K562 (cell line): ENCODE data around the gene SPATA13. TPM values are rescaled to one million over a fixed set of nuclear protein-coding genes. Genes with fewer than 3 reads are reported as not detected.

Experiments
- ATAC-seq: fragments of 200-7000 bp; cut with Tn5 transposase; 3 replicates; pipeline ENCODE4 v1.9.1; 2020; ENCODE audit warnings: moderate library complexity
- BruUV-seq: library from RNA; stranded (reverse); fragments of 400-500 nt; replicated peaks from 2 replicates; lab custom pipeline; 2021; lab: Mats Ljungman, UMichigan
- CTCF ChIA-PET: fragments of 300-600 bp; formaldehyde crosslinking; extraction: SDS; loops from one replicate; lab custom pipeline; 2021; ENCODE audit warnings: low intra/inter-chr PET ratio; lab: Yijun Ruan, JAX
- POLR2A ChIA-PET: fragments of 300-600, 350-650 bp; sonication (Branson Sonifier 250); formaldehyde crosslinking; extraction: SDS; loops from one replicate; lab custom pipeline; 2021; ENCODE audit warnings: antibody characterized with exemption, inconsistent platforms; lab: Yijun Ruan, JAX
- DNase-seq, 4 experiments: peaks; one replicate each; pipeline versions ENCODE4 v3.0.0 to v3.0.0-alpha.2; 2011 to 2018; ENCODE audit warnings: low spot score in 3 of 4, mixed read lengths in 3 of 4; ENCODE audit errors: extremely low read depth in 1 of 4
- FAIRE-seq: peaks from 2 replicates; lab custom pipeline; 2011; peaks lifted over from hg19 to GRCh38; lab: Jason Lieb, UNC
- H2AFZ ChIP-seq: 2 replicates; pipeline ENCODE4 v1.6.0; 2011; ENCODE audit warnings: low read depth, low read length, control low read depth, inconsistent platforms
- H3K27ac ChIP-seq: fragments of 200-600 bp; 3 replicates; pipeline ENCODE4 v1.8.0; 2011; ENCODE audit warnings: low read depth, mild to moderate bottlenecking, control low read depth, inconsistent platforms, low read length, moderate library complexity, mixed read lengths; ENCODE audit errors: extremely low read depth
- H3K27me3 ChIP-seq, 2 experiments: fragments of 300-600 bp in 1 of 2; 2 replicates in 1 of 2; 3 replicates in 1 of 2; pipeline versions ENCODE4 v1.6.0 to v1.8.0; 2011; ENCODE audit warnings: inconsistent platforms in 2 of 2, low read length in 2 of 2, mild to moderate bottlenecking in 1 of 2, mixed read lengths in 1 of 2, moderate library complexity in 1 of 2; ENCODE audit not compliant: control insufficient read depth in 2 of 2, insufficient read depth in 2 of 2
- H3K36me3 ChIP-seq: fragments of 300-600 bp; 3 replicates; pipeline ENCODE4 v1.8.0; 2011; ENCODE audit warnings: mild to moderate bottlenecking, low read length, inconsistent platforms; ENCODE audit not compliant: control insufficient read depth, insufficient read depth
- H3K4me1 ChIP-seq, 2 experiments: fragments of 200-600 bp in 1 of 2; replicated peaks in 1 of 2; 2 replicates in 1 of 2; 3 replicates in 1 of 2; pipeline versions ENCODE4 v1.5.1 to v1.8.0; 2011; ENCODE audit warnings: inconsistent platforms in 2 of 2, low read length in 2 of 2, mild to moderate bottlenecking in 1 of 2, mixed read lengths in 1 of 2, moderate library complexity in 1 of 2; ENCODE audit not compliant: control insufficient read depth in 2 of 2, insufficient read depth in 2 of 2
- H3K4me2 ChIP-seq: 2 replicates; pipeline ENCODE4 v1.6.1; 2011; ENCODE audit warnings: low read length, control low read depth, inconsistent platforms, mixed read lengths; ENCODE audit not compliant: insufficient read depth
- H3K4me3 ChIP-seq: fragments of 200-600 bp; sonication (generic), shearing (Covaris generic); 2 replicates; pipeline ENCODE4 v1.5.1; 2016; ENCODE audit warnings: control low read depth, inconsistent platforms
- H3K79me2 ChIP-seq: fragments of 200-600 bp; 3 replicates; pipeline ENCODE4 v1.8.0; 2011; ENCODE audit warnings: low read length, inconsistent platforms; ENCODE audit not compliant: control insufficient read depth, insufficient read depth
- H3K9ac ChIP-seq, 2 experiments: 2 replicates each; pipeline versions ENCODE4 v1.6.0 to v1.6.1; 2011; ENCODE audit warnings: low read depth in 2 of 2, low read length in 2 of 2, control low read depth in 1 of 2, inconsistent platforms in 1 of 2, mild to moderate bottlenecking in 1 of 2, mixed read lengths in 1 of 2; ENCODE audit not compliant: insufficient read depth in 1 of 2
- H3K9me1 ChIP-seq: one replicate; pipeline ENCODE4 v1.6.0; 2011; ENCODE audit warnings: inconsistent platforms, mild to moderate bottlenecking, low read length, moderate library complexity; ENCODE audit not compliant: control insufficient read depth, insufficient read depth
- H3K9me3 ChIP-seq: replicated peaks from 2 replicates; pipeline ENCODE4 v1.5.1; 2011; ENCODE audit warnings: low read depth, low read length, inconsistent platforms; ENCODE audit not compliant: control insufficient read depth, insufficient read depth
- H4K20me1 ChIP-seq: replicated peaks from 2 replicates; pipeline ENCODE4 v1.6.1; 2011; ENCODE audit warnings: low read length, inconsistent platforms, mixed read lengths; ENCODE audit not compliant: control insufficient read depth, insufficient read depth
- ARNT ChIP-seq, 2 experiments: fragments of 450-650 bp; IDR thresholded peaks; 2 replicates each; pipeline ENCODE4 v1.6.1; 2016; ENCODE audit warnings: mild to moderate bottlenecking in 1 of 2
- FOXM1 ChIP-seq, 2 experiments: fragments of 450-650 bp in 1 of 2; sonication (generic) in 1 of 2; formaldehyde crosslinking in 1 of 2; IDR thresholded peaks; 2 replicates each; pipeline versions ENCODE4 v1.6.1 to v1.9.0; 2017 to 2022; ENCODE audit warnings: low read depth in 2 of 2, mild to moderate bottlenecking in 2 of 2, missing genetic modification reagents in 1 of 2, moderate library complexity in 1 of 2
- POLR2AphosphoS5 ChIP-seq: IDR thresholded peaks from 2 replicates; pipeline ENCODE4 v1.6.1; 2011; ENCODE audit warnings: mild to moderate bottlenecking, low read depth, low read length, moderate library complexity; ENCODE audit not compliant: control insufficient read depth, insufficient read depth
- POLR2B ChIP-seq: fragments of 450-650 bp; IDR thresholded peaks from 2 replicates; pipeline ENCODE4 v1.6.1; 2018; ENCODE audit warnings: low read depth; ENCODE audit not compliant: partially characterized antibody
- PPARD ChIP-seq: fragments of 250-450 bp; sonication (Bioruptor Pico); IDR thresholded peaks from 2 replicates; pipeline ENCODE4 v1.8.0; 2022; ENCODE audit warnings: inconsistent platforms, mild to moderate bottlenecking, moderate library complexity
- PRMT5 ChIP-seq: sonication (generic); formaldehyde crosslinking; IDR thresholded peaks from 2 replicates; pipeline ENCODE4 v1.5.0; 2020; ENCODE audit warnings: missing genetic modification reagents
- SMARCA4 ChIP-seq: fragments of 450-650 bp; IDR thresholded peaks from 2 replicates; pipeline ENCODE4 v1.6.1; 2016
- SRF ChIP-seq, 2 experiments: fragments of 250-450, 450-650 bp in 1 of 2; sonication (Bioruptor Pico) in 1 of 2; sonication (generic) in 1 of 2; formaldehyde crosslinking; IDR thresholded peaks; 2 replicates each; pipeline versions ENCODE4 v1.5.0 to v1.5.1; 2020 to 2022; ENCODE audit warnings: mild to moderate bottlenecking in 1 of 2, missing genetic modification reagents in 1 of 2
- WGBS: fragments of 100-300 bp; shearing (Covaris generic); methylation state at CpG from one replicate; pipeline ENCODE4 v1.1.6; 2016; ENCODE audit warnings: low coverage, mixed read lengths; ENCODE audit not compliant: insufficient coverage; ENCODE audit errors: missing lambda C conversion rate; 5-methylcytosine and 5-hydroxymethylcytosine counted together
- in situ Hi-C: fragments of 300-500 bp; cut with MboI; formaldehyde crosslinking; loops from 4 replicates; pipeline ENCODE4 v1.15.0; 2018; ENCODE audit warnings: inconsistent platforms, mixed read lengths
- intact Hi-C: fragments of 100-400 bp; cut with micrococcal nuclease; formaldehyde crosslinking; loops from 2 replicates; pipeline ENCODE4 v1.14.2; 2022
- polyA plus RNA-seq, 8 experiments: library from polyadenylated mRNA; depleted of rRNA in 4 of 8; stranded (reverse) in 5 of 8; unstranded in 3 of 8; fragments of >200 nt; fragmentation: Nextera tagmentation in 2 of 8; fragmentation: Illumina TruSeq in 1 of 8; extraction: Ambion mirVana in 2 of 8; extraction: Trizol in 1 of 8; gene quantifications; 2 replicates each; pipeline versions ENCODE4 v1.2.1 to v1.2.3, GENCODE V29; 2011 to 2014; ENCODE audit warnings: inconsistent platforms in 1 of 8, missing spikeins in 1 of 8
- total RNA-seq, 7 experiments: library from RNA; depleted of rRNA in 6 of 7; stranded (reverse); fragments of >200 nt in 6 of 7; fragmentation: Illumina TruSeq in 2 of 7; extraction: Trizol in 2 of 7; gene quantifications; 2 replicates each; pipeline versions ENCODE4 v1.2.1 to v1.2.3, GENCODE V29; 2011 to 2021; ENCODE audit warnings: low replicate concordance in 1 of 7
- TF ChIP-seq, protein P1 (sequence below): fragments of 450-650 bp; IDR thresholded peaks from one replicate; pipeline ENCODE4 v1.6.1; 2018; ENCODE audit warnings: mild to moderate bottlenecking, moderate library complexity; ENCODE audit not compliant: partially characterized antibody
- TF ChIP-seq, protein P2 (sequence below): fragments of 450-650 bp; conservative IDR thresholded peaks from 2 replicates; pipeline ENCODE4 v1.6.1; 2016; ENCODE audit warnings: missing genetic modification characterization, low read depth, mild to moderate bottlenecking, missing compliant biosample characterization, moderate library complexity

SPATA13 gene
- total and polyA plus RNA-seq, 9 of the 15 experiments (the other 6 are each of a cell fraction or from before 2014, with no cell fraction given), result 0.08 to 0.99 (median 0.21) TPM; not detected in 2

DNA sequence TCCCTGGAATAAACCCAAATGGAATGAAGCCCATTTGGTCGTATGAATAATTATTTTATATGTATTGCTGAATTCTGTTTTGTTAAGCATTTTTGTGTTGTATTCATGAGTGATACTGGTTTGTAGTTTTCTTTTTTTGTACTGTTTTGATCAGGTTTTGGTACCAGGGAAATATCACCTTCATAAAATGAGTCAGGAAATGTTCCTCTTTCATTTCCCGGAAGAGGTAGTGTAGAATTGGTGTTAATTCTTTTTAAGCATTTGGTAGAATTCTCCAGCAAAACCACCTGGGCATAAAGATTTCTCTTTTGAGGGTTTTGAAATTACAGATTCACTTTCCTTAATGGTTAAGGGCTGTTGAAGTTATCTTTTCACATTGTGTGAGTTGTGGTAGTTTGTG, 13.3 kb downstream of the SPATA13 start:
- Histone ChIP-seq H3K9ac (no peak overlapping the region), H3K36me3 (no peaks in the 10 kb centered on the region), H2AFZ (no peak overlapping the region), H3K4me3 (no peak overlapping the region), H3K9me1 (no peaks in the 10 kb centered on the region), H3K79me2 (no peaks in the 10 kb centered on the region), H3K27ac (no peak overlapping the region), H3K9me3 (no peaks in the 10 kb centered on the region), H3K4me2 (no peak overlapping the region), H3K27me3 (peaks cover 0 to 7% of the 10 kb centered on the region in 2 experiments; a peak in 2 of 5 replicates), H4K20me1 (no peaks in the 10 kb centered on the region), H3K4me1 (no peaks in the 10 kb centered on the region)
- TF ChIP-seq PRMT5 (CRISPR knock-in tag) (no peak), ARNT (IDR thresholded peaks at IDR 0.05) (no peak), PPARD (no peak), POLR2B (no peak), FOXM1 (IDR thresholded peaks at IDR 0.05; ENCODE audit: low read depth) (no peak), FOXM1 (CRISPR knock-in tag; IDR thresholded peaks at IDR 0.05; ENCODE audit: low read depth) (no peak), POLR2AphosphoS5 (no peak), SRF (CRISPR knock-in tag; IDR thresholded peaks at IDR 0.05) (no peak), SMARCA4 (no peak)
- TF ChIP-seq, protein P1, sequence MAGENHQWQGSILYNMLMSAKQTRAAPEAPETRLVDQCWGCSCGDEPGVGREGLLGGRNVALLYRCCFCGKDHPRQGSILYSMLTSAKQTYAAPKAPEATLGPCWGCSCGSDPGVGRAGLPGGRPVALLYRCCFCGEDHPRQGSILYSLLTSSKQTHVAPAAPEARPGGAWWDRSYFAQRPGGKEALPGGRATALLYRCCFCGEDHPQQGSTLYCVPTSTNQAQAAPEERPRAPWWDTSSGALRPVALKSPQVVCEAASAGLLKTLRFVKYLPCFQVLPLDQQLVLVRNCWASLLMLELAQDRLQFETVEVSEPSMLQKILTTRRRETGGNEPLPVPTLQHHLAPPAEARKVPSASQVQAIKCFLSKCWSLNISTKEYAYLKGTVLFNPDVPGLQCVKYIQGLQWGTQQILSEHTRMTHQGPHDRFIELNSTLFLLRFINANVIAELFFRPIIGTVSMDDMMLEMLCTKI, result no peak
- TF ChIP-seq, protein P2, sequence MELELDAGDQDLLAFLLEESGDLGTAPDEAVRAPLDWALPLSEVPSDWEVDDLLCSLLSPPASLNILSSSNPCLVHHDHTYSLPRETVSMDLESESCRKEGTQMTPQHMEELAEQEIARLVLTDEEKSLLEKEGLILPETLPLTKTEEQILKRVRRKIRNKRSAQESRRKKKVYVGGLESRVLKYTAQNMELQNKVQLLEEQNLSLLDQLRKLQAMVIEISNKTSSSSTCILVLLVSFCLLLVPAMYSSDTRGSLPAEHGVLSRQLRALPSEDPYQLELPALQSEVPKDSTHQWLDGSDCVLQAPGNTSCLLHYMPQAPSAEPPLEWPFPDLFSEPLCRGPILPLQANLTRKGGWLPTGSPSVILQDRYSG (tag), result no peak
- ChIA-PET POLR2A (no interaction called here), CTCF (no interaction called here)
- in situ Hi-C loops (no loop called here), intact Hi-C loops (no loop called here)
- WGBS, result 0% methylated on average over 2 of the region's 2 CpGs
- no peak for FAIRE-seq
- no TSS peak for BruUV-seq
- no peak for DNase-seq
- ATAC-seq, result no peak
